WERI-Rb-1 (cell line): ENCODE data around the gene GRIN2C.

Experiments used
- DNase-seq: peaks from one replicate; pipeline ENCODE4 v3.0.0-alpha.2; 2020
- H3K27ac ChIP-seq: fragments of 250-450 bp; sonication (Bioruptor Pico); 2 replicates; pipeline ENCODE4 v1.5.1; 2020; ENCODE audit warnings: mild to moderate bottlenecking, moderate library complexity
- H3K27me3 ChIP-seq: fragments of 250-450 bp; sonication (Bioruptor Pico); 2 replicates; pipeline ENCODE4 v1.5.1; 2021; ENCODE audit warnings: mild to moderate bottlenecking, low read depth, moderate library complexity; ENCODE audit not compliant: insufficient read depth, severe bottlenecking
- H3K36me3 ChIP-seq: fragments of 250-450 bp; sonication (Bioruptor Pico); 2 replicates; pipeline ENCODE4 v1.5.1; 2020; ENCODE audit warnings: mild to moderate bottlenecking, moderate library complexity
- H3K4me3 ChIP-seq: 2 replicates; pipeline ENCODE4 v1.5.1; 2011; ENCODE audit warnings: low read depth, mild to moderate bottlenecking, control low read depth, low read length
- H3K9me3 ChIP-seq: fragments of 250-450 bp; sonication (Bioruptor Pico); 2 replicates; pipeline ENCODE4 v1.5.1; 2021; ENCODE audit warnings: mild to moderate bottlenecking, moderate library complexity; ENCODE audit not compliant: severe bottlenecking
- TF ChIP-seq, protein P1 (sequence below): IDR thresholded peaks from 2 replicates; pipeline ENCODE4 v1.5.1; 2011; ENCODE audit warnings: low read depth, mild to moderate bottlenecking, control low read depth, inconsistent platforms, low read length

Gene GRIN2C

GRCh38 chr17:74848656-74849399 lies 10.9 kb downstream of the GRIN2C start:
- no peaks in the 10 kb centered on the region for H3K9me3 ChIP-seq
- no peaks in the 10 kb centered on the region for H3K27me3 ChIP-seq
- DNase-seq, result no peak

GRCh38 chr17:74846621-74847020 lies 13.1 kb downstream of the GRIN2C start:
- no peaks in the 10 kb centered on the region for H3K9me3 ChIP-seq
- H3K4me3 ChIP-seq, result no peak overlapping the region
- H3K36me3 ChIP-seq, result no peaks in the 10 kb centered on the region
- no peaks in the 10 kb centered on the region for H3K27me3 ChIP-seq
- DNase-seq, result no peak
- TF ChIP-seq, protein P1, sequence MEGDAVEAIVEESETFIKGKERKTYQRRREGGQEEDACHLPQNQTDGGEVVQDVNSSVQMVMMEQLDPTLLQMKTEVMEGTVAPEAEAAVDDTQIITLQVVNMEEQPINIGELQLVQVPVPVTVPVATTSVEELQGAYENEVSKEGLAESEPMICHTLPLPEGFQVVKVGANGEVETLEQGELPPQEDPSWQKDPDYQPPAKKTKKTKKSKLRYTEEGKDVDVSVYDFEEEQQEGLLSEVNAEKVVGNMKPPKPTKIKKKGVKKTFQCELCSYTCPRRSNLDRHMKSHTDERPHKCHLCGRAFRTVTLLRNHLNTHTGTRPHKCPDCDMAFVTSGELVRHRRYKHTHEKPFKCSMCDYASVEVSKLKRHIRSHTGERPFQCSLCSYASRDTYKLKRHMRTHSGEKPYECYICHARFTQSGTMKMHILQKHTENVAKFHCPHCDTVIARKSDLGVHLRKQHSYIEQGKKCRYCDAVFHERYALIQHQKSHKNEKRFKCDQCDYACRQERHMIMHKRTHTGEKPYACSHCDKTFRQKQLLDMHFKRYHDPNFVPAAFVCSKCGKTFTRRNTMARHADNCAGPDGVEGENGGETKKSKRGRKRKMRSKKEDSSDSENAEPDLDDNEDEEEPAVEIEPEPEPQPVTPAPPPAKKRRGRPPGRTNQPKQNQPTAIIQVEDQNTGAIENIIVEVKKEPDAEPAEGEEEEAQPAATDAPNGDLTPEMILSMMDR, result no peak
- H3K27ac ChIP-seq, result no peak overlapping the region

More at GRCh38 chr17:74848656-74849399, 10.9 kb downstream of the GRIN2C start:
- H3K36me3 ChIP-seq, result no peaks in the 10 kb centered on the region
- no peak overlapping the region for H3K4me3 ChIP-seq
- TF ChIP-seq, protein P1, result no peak
- no peak overlapping the region for H3K27ac ChIP-seq

DNA sequence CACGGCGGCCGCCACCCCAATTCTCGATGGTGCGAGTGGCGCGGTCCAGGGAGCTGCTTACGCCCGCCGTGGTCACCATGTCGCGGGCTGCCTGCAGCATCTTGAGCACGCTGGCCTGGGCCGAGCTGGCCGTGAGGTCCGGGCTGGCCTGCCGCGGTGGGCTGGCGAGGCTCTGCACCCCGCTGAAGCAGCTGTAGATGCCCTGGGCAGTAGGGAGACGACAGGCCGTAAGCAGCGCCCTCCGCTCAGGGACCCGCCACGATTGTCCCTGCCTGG lies 16.4 kb downstream of the GRIN2C start:
- Histone ChIP-seq H3K9me3 (no peaks in the 10 kb centered on the region), H3K36me3 (peaks cover 4% of the 10 kb centered on the region; the same call in 1 of the 2 replicates), H3K4me3 (no peak overlapping the region), H3K27me3 (no peaks in the 10 kb centered on the region), H3K27ac (no peak overlapping the region)
- TF ChIP-seq, protein P1, result no peak
- DNase-seq, result no peak

DNA sequence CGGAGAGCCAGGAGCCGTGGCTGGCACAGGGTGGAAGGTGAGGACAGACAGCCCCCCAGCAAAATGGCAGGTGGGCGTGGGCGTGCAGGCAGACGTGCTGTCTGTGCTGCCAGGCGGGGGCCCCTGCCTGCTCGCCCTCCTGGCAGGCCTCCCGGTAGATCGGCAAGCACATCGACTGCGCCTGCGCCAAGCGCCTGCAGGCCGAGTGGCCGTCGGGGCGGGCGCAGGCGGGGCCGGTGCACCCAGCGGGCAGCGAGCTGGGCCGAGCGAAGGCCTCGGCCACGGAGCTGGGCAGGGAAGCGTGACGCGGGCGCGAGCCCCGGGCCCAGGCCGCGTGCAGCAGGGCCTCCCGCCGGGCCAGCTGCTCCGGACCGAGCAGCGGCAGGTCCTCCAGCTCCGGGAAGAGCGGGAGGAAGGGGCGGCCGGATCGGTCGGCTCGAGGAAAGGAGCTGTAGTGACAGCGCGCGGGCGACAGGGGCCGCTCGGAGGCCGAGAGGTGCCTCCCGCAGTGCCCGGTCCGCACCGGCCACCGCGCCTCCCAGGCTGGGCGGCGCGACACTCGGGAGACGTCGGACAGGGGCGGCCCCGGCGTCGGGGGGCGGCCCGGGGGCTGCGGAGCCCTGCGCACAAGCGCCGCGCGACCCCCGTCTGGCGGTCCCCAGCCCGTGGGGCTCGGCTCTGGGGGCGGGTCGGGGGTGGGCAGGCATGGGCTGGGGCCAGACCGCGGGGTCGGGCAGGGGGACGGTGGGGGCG lies 16.9 kb downstream of the GRIN2C start:
- TF ChIP-seq, protein P1, result peak; percentile 91
- peak; percentile 88 for DNase-seq
- Histone ChIP-seq H3K4me3 (peak overlapping the region; percentile 39), H3K36me3 (peaks cover 4% of the 10 kb centered on the region; the same call in 1 of the 2 replicates), H3K27me3 (no peaks in the 10 kb centered on the region), H3K27ac (peak overlapping the region; percentile 62), H3K9me3 (no peaks in the 10 kb centered on the region)

DNA sequence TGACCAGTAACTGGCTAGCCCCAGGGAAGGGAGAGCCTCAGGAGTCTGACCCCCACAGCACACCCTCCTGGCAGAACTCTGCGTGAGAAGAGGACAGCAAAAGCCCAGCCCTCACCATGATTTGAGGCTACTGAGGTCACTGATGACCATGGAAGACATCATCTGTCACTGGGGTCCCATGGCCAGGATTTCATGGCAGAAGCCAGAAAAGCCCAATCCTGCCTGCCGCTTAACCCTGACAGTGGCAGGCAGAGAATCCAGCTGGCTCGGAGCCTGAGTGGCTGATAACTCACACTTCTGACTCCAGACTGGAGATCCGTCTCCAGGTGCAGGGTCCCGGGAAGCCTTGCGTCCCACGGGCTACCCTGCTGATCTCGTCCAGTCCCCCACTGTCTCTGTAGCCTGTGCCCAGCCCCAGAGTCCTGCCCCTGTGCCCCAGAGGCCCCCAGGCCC lies 17.5 kb downstream of the GRIN2C start:
- Histone ChIP-seq H3K36me3 (peaks cover 7% of the 10 kb centered on the region), H3K9me3 (no peaks in the 10 kb centered on the region), H3K27me3 (no peaks in the 10 kb centered on the region), H3K4me3 (peak overlapping the region; percentile 21), H3K27ac (peak overlapping the region; percentile 62)
- DNase-seq, result peak; percentile 70
- TF ChIP-seq, protein P1, result peak; percentile 58
